Panc1 (cell line): ENCODE data around the gene GRAMD1A. TPM values are rescaled to one million over a fixed set of nuclear protein-coding genes. Genes with fewer than 3 reads are reported as not detected.

ENCODE experiments used
- ATAC-seq: fragments of 200-7000 bp; cut with Tn5 transposase; 2 replicates; pipeline ENCODE4 v1.9.1; 2020; ENCODE audit warnings: mild to moderate bottlenecking, moderate library complexity
- BruUV-seq: library from RNA; stranded (reverse); fragments of 400-500 nt; replicated peaks from 2 replicates; lab custom pipeline; 2021; lab: Mats Ljungman, UMichigan
- CTCF ChIA-PET: fragments of 300-600 bp; sonication (Branson Sonifier 250); formaldehyde crosslinking; loops from one replicate; lab custom pipeline; 2022; ENCODE audit warnings: antibody characterized with exemption; lab: Charles Lee
- POLR2A ChIA-PET: fragments of 300-600 bp; sonication (Branson Sonifier 250); formaldehyde crosslinking; loops from one replicate; lab custom pipeline; 2022; ENCODE audit warnings: antibody characterized with exemption; lab: Charles Lee
- DNase-seq: peaks from one replicate; pipeline ENCODE4 v3.0.0-alpha.2; 2010; ENCODE audit warnings: low read depth, low spot score
- H3K27ac ChIP-seq: 2 replicates; pipeline ENCODE4 v1.5.1; 2011; ENCODE audit warnings: mild to moderate bottlenecking, low read length, inconsistent platforms
- H3K27me3 ChIP-seq: fragments of 200-500 bp; sonication (Bioruptor generic); 2 replicates; pipeline ENCODE4 v1.6.0; 2014; ENCODE audit warnings: low read length, inconsistent platforms; ENCODE audit not compliant: control insufficient read depth, insufficient read depth
- H3K36me3 ChIP-seq: fragments of 200-500 bp; sonication (Bioruptor generic); 2 replicates; pipeline ENCODE4 v1.5.1; 2014; ENCODE audit warnings: inconsistent platforms, mild to moderate bottlenecking, low read length, moderate library complexity; ENCODE audit not compliant: control insufficient read depth, insufficient read depth
- H3K4me1 ChIP-seq: 2 replicates; pipeline ENCODE4 v1.5.1; 2011; ENCODE audit warnings: inconsistent platforms, mild to moderate bottlenecking, low read length, moderate library complexity; ENCODE audit not compliant: control insufficient read depth, insufficient read depth
- H3K4me3 ChIP-seq, 2 experiments: 2 replicates each; pipeline ENCODE4 v1.5.1; 2011 to 2012; ENCODE audit warnings: low read depth in 2 of 2, low read length in 2 of 2, mild to moderate bottlenecking in 2 of 2, inconsistent platforms in 1 of 2, moderate library complexity in 1 of 2
- H3K9me3 ChIP-seq: fragments of 200-500 bp; sonication (Bioruptor generic); 2 replicates; pipeline ENCODE4 v1.5.1; 2014; ENCODE audit warnings: low read depth, mild to moderate bottlenecking, inconsistent platforms, low read length, moderate library complexity; ENCODE audit not compliant: control insufficient read depth, insufficient read depth
- POLR2AphosphoS5 ChIP-seq: IDR thresholded peaks from 2 replicates; pipeline ENCODE4 v1.6.1; 2012; ENCODE audit warnings: mild to moderate bottlenecking, low read depth, low read length, moderate library complexity
- SIN3A ChIP-seq: IDR thresholded peaks from 2 replicates; pipeline ENCODE4 v1.6.1; 2012; ENCODE audit warnings: low read depth, mild to moderate bottlenecking, low read length, moderate library complexity, borderline replicate concordance; ENCODE audit not compliant: insufficient read depth
- TCF7L2 ChIP-seq: IDR thresholded peaks from 2 replicates; pipeline ENCODE4 v1.6.1; 2011; ENCODE audit warnings: mild to moderate bottlenecking, low read depth, low read length, inconsistent platforms
- in situ Hi-C: cut with HindIII; loops from 2 replicates; pipeline ENCODE4 v1.10.0; 2016; ENCODE audit warnings: low sequenced_read_pairs, low pct_unique_long_range_greater_than_20kb
- intact Hi-C: fragments of 100-400 bp; cut with micrococcal nuclease; formaldehyde crosslinking; loops from one replicate; pipeline ENCODE4 v1.10.0; 2022; ENCODE audit not compliant: unreplicated experiment
- total RNA-seq: library from RNA; stranded (reverse); gene quantifications from one replicate; pipeline ENCODE4 v1.2.1, GENCODE V29; 2021; ENCODE audit not compliant: unreplicated experiment
- TF ChIP-seq, protein P1 (sequence below), 2 experiments: IDR thresholded peaks; 2 replicates each; pipeline ENCODE4 v1.6.1; 2011 to 2012; ENCODE audit warnings: low read depth in 2 of 2, control low read depth in 1 of 2, low read length in 1 of 2, mild to moderate bottlenecking in 1 of 2, moderate library complexity in 1 of 2; ENCODE audit not compliant: insufficient read depth in 1 of 2
- TF ChIP-seq, protein P2 (sequence below): fragments of 450-650 bp; IDR thresholded peaks from 2 replicates; pipeline ENCODE4 v1.5.1; 2017; ENCODE audit warnings: mild to moderate bottlenecking

The GRAMD1A gene
- total RNA-seq, 1 experiment from 2014 or later: 69.9 TPM

- Histone ChIP-seq H3K36me3 (no peaks in the 10 kb centered on the region), H3K4me1 (no peaks in the 10 kb centered on the region), H3K27me3 (no peaks in the 10 kb centered on the region), H3K9me3 (no peaks in the 10 kb centered on the region), H3K4me3 (no peak overlapping the region), H3K27ac (no peak overlapping the region)
- no peak for TF ChIP-seq SIN3A
- TF ChIP-seq, protein P1, sequence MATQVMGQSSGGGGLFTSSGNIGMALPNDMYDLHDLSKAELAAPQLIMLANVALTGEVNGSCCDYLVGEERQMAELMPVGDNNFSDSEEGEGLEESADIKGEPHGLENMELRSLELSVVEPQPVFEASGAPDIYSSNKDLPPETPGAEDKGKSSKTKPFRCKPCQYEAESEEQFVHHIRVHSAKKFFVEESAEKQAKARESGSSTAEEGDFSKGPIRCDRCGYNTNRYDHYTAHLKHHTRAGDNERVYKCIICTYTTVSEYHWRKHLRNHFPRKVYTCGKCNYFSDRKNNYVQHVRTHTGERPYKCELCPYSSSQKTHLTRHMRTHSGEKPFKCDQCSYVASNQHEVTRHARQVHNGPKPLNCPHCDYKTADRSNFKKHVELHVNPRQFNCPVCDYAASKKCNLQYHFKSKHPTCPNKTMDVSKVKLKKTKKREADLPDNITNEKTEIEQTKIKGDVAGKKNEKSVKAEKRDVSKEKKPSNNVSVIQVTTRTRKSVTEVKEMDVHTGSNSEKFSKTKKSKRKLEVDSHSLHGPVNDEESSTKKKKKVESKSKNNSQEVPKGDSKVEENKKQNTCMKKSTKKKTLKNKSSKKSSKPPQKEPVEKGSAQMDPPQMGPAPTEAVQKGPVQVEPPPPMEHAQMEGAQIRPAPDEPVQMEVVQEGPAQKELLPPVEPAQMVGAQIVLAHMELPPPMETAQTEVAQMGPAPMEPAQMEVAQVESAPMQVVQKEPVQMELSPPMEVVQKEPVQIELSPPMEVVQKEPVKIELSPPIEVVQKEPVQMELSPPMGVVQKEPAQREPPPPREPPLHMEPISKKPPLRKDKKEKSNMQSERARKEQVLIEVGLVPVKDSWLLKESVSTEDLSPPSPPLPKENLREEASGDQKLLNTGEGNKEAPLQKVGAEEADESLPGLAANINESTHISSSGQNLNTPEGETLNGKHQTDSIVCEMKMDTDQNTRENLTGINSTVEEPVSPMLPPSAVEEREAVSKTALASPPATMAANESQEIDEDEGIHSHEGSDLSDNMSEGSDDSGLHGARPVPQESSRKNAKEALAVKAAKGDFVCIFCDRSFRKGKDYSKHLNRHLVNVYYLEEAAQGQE (IDR thresholded peaks at IDR 0.05; ENCODE audit: insufficient read depth in 1 of 2, low read depth in 2 of 2, low read length in 1 of 2): no peak
- TF ChIP-seq TCF7L2: no peak
- no peak for TF ChIP-seq POLR2AphosphoS5
- TF ChIP-seq, protein P2, sequence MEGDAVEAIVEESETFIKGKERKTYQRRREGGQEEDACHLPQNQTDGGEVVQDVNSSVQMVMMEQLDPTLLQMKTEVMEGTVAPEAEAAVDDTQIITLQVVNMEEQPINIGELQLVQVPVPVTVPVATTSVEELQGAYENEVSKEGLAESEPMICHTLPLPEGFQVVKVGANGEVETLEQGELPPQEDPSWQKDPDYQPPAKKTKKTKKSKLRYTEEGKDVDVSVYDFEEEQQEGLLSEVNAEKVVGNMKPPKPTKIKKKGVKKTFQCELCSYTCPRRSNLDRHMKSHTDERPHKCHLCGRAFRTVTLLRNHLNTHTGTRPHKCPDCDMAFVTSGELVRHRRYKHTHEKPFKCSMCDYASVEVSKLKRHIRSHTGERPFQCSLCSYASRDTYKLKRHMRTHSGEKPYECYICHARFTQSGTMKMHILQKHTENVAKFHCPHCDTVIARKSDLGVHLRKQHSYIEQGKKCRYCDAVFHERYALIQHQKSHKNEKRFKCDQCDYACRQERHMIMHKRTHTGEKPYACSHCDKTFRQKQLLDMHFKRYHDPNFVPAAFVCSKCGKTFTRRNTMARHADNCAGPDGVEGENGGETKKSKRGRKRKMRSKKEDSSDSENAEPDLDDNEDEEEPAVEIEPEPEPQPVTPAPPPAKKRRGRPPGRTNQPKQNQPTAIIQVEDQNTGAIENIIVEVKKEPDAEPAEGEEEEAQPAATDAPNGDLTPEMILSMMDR: no peak
- in situ Hi-C loops (no loop called here), intact Hi-C loops (no loop called here)
- BruUV-seq: no TSS peak
- ChIA-PET POLR2A (interaction anchor here (0.6 kb wide), 1 partner anchor 394 kb away, joined by 4 read pairs; no protein-coding TSS in a partner anchor), CTCF (no interaction called here)
- ATAC-seq (no peak), DNase-seq (no peak)
These were observed 16.3 kb upstream of the GRAMD1A start for GRCh38 chr19:34983786-34984185.

GRCh38 chr19:34984287-34984686, 15.8 kb upstream of the GRAMD1A start:
- in situ Hi-C loops (no loop called here), intact Hi-C loops (no loop called here)
- Histone ChIP-seq H3K4me1 (no peaks in the 10 kb centered on the region), H3K36me3 (no peaks in the 10 kb centered on the region), H3K27me3 (no peaks in the 10 kb centered on the region), H3K9me3 (no peaks in the 10 kb centered on the region), H3K27ac (no peak overlapping the region), H3K4me3 (no peak overlapping the region)
- no peak for TF ChIP-seq TCF7L2
- TF ChIP-seq, protein P2: no peak
- no peak for TF ChIP-seq POLR2AphosphoS5
- TF ChIP-seq SIN3A: no peak
- TF ChIP-seq, protein P1 (IDR thresholded peaks at IDR 0.05; ENCODE audit: insufficient read depth in 1 of 2, low read depth in 2 of 2, low read length in 1 of 2): no peak
- ChIA-PET POLR2A (interaction anchor here (0.6 kb wide), 1 partner anchor 394 kb away, joined by 4 read pairs; no protein-coding TSS in a partner anchor), CTCF (no interaction called here)
- no TSS peak for BruUV-seq
- no peak for DNase-seq
- no peak for ATAC-seq
